ENCODE results near the gene PRKG1.

The PRKG1 gene

DNA sequence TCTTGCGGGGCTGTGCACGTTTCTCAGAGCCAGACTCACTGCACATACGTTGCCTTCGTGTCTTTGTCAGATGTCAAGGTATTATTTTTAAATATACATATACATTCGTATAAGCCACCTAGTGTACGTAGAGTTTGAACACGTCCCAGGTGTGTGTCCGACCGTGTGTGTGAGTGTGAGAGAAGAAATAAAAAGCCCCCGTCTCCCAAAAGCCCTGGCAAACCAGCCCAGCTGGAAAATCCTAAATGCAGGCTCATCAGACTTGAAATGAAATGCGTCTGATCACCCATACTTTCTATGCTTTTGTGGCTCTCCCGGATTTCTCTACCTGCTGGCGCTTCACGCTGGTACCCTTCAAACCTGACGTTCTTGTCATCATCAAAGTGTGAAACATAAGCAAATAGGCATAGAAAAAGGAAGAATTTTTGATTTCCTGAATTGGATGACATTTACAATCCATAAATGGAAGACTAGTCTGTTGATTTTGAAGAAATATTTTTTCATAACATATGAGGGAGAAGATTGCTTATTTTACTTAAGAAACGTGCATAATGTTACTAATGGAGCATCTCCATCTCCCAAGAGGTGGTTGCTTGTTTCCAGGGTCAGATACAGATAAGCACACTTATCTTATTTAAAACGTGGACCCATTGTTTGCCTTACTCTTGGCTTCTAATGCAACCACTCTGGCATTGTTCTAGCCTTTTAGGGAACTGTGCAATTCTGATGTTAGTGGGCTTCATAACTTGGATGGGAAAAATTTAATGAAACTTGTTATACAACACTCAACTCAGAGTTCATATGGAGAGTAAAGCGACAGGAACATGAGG is 971 bp downstream of the PRKG1 start:
- intact Hi-C loops (cut with DNase I), result no loop called here

DNA sequence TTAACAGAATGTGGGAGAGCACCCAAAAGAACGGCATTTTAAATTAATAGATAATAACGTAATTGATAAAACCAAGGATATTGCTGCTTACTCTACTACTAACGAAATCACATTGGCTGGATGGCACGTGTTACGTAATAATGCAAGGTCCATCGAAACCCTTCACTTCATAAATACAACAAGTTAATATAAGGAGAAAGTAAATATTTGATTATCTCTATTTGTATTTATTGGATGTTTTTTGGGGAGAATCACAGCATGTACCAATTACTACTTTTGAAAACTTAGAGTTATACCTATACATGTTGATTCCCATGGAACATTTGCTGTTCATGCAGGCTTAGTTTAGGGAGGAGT is 1.6 kb downstream of the PRKG1 start:
- DNase-seq, result no peak
- intact Hi-C loops (cut with DNase I), result no loop called here

More for the DNA sequence above, 971 bp downstream of the PRKG1 start:
- DNase-seq, result peak in 2 of 42 donors; percentile 9 to 14

DNA sequence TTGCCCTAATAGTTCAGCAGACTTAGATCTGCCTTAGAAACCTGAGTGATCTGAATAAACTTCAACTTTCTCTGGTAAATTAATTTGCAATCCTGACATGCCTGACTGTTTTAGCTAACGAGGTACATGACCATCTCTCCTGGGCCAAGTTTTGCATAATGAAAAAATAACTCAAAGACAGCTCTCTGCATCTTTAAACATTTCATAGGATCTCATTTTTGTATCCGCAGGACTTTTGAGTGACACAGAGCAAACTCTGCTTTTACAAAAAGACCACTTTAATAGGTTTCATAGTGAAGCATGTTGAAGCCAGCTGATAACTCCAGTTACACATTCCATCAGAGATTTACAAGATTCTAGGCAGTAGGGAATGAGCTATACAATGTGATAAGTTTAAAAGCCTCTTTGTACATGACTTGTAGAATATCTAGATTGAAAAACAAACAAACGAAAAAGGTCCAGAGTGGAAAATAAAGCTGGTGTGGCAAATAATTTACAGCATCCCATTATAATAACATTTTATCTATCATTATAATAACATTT is 2.1 kb downstream of the PRKG1 start:
- intact Hi-C loops (cut with DNase I), result no loop called here
- DNase-seq, result no peak

DNA sequence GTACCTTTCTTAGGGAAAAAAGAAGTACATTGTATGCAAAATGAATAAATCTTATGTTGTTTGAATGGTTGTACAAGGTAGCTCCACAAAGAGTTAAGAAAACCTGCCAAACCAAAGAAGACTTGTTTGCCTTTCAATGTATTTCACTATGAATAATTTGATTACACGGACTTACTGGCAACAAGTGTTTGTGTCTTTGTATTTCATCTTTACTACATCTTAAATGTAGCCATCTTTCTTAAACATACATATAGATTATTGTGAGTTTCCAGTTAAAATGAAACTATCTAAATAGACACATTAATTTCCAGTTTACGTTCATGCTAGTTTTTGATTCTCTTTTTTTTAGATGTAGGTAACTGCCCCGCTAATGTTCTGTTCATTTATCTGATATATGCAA is 2.8 kb downstream of the PRKG1 start:
- intact Hi-C loops (cut with DNase I), result no loop called here

DNA sequence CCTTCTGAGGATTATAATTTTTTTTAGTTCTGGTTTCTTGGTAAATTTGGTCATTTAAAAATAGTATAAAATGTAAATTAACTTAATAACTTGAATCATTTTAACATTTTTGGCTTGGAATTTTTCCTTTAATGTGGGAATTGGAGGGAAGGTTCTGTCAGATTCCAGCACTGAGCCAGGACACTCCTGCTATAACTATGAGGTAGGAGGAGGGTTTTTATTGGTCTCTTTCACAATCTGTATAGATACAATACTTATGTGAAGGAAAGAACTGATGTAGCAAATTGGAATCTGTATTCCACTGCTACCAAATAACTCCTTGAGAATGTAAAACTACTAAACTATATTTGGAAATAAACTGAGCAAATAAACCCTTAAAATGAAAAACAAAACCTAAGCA is 3.2 kb downstream of the PRKG1 start:
- intact Hi-C loops (cut with DNase I), result no loop called here
- DNase-seq, result no peak

More for the DNA sequence above, 2.8 kb downstream of the PRKG1 start:
- no peak for DNase-seq

DNA sequence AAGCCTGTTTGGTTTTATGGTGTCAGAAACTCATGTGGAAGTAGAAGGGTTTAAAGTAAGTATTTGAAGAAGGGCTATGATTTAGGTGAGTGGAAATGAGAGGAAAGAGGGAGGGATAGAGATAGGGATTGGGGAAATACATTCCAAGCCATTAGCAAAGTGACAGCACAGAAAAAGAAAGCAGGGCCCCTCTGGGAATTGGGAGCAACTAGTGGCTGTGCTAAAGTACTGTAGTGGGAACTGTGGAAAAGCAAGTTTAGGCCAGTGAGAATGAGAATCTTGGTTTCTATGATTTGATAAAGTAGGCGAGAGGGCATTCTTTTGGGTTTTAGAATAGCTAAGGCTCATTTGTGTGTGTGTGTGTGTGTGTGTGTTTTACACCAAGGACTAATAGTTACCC is 5.0 kb downstream of the PRKG1 start:
- intact Hi-C loops (cut with DNase I), result no loop called here
- DNase-seq, result no peak

DNA sequence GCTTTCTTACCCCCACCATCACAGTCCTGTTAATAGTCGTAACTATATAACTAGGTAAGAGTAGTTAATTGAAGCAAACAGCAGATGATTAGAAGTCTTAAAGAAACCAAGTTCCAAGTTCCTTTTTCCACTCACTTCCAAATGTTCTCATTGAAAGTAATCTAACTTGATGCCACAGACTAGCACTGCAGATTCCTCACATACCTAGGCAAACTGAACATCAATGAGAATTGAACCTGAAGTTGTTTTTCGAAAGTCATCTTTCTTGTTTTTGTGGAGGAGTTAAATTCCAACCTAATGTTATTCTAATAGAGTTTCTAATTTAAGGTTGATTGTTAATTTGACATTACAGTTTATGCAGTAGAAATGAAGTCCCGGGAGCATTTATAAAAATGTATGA is 5.5 kb downstream of the PRKG1 start:
- intact Hi-C loops (cut with DNase I), result no loop called here
- no peak for DNase-seq

DNA sequence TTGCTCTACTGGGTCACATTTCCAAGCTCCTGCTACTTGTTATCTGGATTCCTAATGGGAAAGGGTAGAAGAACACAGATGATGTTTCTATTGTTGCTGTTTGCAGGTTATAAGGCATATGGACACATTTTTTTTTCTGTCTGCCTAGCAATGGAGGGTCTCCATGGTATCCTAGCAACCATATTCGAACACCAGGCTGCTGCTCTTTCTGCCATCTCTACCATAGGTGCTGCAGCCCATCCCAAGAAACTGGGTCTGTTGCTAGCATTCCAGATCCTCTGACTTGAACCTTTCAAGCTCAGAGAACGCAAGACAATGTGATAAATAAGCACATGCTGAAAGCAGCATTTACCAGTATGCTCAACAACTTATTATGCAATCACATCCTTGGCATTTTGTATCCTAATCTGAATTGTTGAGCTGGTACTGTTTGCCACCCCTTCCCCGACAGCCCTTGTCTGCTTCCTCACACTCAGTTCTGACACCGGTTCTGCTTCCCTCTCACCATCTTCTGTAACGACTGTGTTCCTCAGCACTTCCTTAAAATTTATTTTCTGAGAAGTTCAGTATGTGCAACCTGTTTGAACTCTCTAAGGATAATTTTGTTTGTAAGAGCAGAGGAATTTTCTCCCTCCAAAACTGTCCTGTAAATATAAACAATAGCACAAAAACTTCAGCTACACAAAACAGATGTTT is 6.2 kb downstream of the PRKG1 start:
- no peak for DNase-seq
- intact Hi-C loops (cut with DNase I), result no loop called here

DNA sequence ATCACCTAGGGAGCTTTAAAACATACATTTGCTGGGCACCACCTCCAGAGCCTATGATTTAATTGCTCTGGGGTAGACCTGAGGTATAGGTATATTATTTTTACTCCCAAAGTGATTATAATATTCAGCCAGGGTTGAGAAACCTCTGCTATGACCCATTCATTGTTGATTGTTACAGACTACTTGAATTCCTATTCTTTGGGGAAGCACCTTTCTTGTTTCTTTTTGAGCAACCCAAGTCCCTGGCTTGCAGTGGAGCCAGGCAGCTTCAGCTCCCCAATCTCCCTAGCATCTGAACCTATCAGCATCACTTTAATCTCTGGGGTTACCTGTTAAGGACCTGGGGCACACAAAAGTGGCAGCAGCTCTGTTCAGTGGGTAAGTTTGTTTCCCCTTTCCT is 8.6 kb downstream of the PRKG1 start:
- intact Hi-C loops (cut with DNase I), result no loop called here

DNA sequence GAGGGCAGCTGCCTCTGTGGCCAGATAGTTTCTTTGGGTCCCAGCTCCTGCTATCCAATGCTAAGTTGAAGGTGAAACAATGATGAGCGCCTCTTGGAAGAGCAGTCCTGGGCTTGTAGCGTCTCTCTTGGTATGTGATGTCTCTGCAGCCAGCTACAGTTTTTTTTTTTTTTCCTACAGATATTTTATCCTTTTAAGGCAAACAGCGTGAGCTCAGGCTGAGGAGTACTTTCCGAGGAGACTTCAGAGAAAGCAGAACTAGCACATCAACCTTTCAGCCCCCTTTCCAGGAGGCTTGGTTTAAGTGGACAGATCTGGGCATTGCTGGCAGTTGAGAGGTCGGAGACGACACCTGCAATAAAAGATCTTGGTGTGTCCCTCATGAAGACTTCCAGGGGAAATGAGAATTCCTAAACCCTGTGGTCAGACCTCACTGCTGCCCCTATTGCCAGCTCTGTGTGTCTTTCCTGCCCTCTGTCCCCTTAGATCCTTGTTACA is 9.1 kb downstream of the PRKG1 start:
- intact Hi-C loops (cut with DNase I), result no loop called here
- DNase-seq, result no peak

More for the DNA sequence above, 8.6 kb downstream of the PRKG1 start:
- no peak for DNase-seq

DNA sequence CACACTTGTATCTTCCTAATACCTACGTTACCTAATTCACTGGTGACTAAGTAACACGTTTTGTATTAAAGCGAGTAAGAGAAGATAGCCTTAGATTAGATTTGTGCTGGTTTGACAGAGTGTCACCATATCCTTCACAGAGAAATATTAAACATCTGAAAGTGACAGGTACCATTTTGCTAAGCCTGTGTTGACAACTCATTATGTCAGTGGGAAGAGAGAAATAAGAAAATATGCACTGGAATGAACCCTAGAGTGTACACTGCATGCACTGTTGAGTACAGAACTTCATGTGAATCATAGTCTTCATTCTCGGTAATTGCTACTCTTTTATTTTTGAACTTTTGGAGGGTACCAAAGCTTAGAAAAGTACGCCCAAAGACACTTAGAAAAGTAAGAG is 10.9 kb downstream of the PRKG1 start:
- DNase-seq, result no peak
- intact Hi-C loops (cut with DNase I), result no loop called here

DNA sequence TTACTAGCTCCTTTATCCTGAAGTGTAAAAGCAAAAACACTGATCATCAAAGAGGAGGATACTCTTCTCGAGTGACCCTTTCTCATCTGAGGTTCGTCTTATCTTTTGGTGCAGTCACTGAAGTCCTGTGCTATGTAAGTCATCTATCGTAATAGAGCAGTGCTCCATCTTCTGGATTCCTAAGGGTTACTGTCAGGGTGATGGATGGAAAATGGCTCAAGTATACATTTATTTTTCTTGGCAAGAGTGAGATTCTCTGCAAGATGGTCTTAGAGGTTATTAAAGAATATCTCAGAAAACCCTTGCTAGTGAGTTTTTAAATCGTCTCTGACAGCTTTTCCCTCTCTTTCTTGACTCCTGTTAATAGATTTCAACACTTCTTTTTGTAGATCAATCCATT is 12.4 kb downstream of the PRKG1 start:
- intact Hi-C loops (cut with DNase I), result no loop called here
- no peak for DNase-seq

DNA sequence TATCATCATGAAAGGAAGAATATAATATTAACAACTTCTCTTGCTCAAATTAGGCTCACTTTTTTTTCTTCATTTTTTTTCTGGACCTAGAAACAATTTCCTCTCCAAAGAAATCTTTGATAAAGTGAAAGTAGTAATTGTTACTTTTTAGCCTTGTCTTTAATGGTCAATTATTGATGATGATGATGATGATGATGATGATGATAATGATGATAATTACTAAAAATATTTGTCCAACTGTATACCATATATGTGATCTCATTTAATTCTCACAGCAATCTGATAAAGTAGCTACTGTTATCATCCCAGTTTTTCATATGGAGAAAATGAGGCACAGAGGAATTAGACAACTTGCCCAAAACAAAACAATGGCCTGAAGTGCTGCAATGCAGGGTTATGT is 12.8 kb downstream of the PRKG1 start:
- no peak for DNase-seq
- intact Hi-C loops (cut with DNase I), result no loop called here

DNA sequence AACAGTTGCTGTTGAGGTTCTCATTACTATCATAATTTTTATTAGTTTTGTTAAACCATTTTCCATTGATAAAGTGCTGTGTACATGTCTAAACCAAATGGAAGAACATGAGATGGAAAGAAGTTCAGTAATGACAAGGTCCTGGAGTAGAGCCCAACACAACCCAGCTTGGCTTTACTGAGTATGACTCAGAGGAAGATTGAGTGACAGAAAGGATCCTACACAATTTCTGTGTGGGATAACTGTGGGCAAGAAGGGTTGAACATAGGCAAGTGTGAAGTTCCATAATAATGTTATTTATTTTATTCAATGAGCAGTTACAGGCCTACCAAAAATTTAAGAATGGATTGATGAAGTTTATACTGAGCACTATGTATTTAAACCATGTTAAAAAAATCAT is 15.9 kb downstream of the PRKG1 start:
- intact Hi-C loops (cut with DNase I), result no loop called here

DNA sequence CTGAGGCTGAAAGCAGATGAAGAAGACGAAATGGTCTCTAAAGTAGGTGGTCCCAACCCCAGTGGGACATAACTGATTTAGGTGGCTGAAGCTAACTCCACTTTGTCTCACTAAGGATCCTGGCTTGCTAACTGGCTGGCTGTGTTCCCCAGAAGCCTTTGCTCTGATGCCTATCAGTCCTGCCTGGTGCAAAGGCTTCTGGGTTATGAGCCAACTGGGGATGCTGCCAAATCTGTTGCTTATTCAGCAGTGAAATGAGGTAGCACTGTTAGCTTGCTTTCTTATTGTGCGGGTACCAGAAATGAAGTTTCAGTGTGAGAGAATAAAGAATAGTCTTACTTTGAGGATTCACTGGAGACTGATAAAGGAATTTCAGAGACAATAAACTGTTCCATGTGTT is 18.1 kb downstream of the PRKG1 start:
- intact Hi-C loops (cut with DNase I), result no loop called here
- peak in 39 of 42 donors; percentile 16 to 79 (median 50) for DNase-seq

More for the DNA sequence above, 15.9 kb downstream of the PRKG1 start:
- DNase-seq, result peak in 3 of 42 donors; percentile 13 to 39 (median 31)

DNA sequence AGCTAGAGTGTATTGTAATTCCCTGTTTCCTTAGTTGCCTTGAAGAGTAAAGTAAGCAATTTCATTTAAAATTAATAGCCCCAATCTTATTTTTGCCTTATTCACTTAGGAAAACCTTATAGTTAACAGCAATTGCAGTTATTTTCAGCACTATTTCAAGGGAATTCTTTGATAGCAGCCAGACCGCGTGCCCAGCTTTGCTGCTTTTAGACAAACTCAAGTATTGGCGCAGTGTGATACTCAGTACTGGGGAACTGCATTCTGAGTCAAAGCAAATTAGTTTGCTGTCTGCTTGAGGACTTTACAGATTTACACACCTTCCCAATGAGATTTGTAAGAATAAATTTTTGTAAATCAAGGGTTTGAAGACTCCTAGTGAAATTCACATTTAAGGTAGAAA is 21.2 kb downstream of the PRKG1 start:
- intact Hi-C loops (cut with DNase I), result no loop called here

DNA sequence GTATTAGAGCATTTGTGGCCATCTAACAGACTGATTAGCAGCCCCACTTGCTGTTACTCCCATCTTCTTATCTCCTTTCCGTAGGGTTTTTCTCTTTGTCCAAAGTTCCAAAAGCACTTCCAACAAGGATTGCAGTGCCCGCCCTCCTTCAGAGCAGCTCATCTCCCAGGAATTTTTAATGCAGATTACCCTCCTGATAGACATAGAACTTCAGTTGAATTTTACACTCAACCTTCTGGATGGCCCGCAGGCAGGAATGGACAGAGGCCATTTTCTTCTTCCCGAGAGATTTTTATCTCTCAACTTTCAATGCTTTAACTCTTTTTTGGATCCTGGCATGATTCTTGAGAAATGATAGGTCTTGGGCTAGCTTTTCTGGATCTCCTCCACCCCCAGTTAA is 23.3 kb downstream of the PRKG1 start:
- intact Hi-C loops (cut with DNase I), result no loop called here
- DNase-seq, result no peak

More for the DNA sequence above, 21.2 kb downstream of the PRKG1 start:
- peak in 2 of 42 donors; percentile 16 to 35 for DNase-seq

DNA sequence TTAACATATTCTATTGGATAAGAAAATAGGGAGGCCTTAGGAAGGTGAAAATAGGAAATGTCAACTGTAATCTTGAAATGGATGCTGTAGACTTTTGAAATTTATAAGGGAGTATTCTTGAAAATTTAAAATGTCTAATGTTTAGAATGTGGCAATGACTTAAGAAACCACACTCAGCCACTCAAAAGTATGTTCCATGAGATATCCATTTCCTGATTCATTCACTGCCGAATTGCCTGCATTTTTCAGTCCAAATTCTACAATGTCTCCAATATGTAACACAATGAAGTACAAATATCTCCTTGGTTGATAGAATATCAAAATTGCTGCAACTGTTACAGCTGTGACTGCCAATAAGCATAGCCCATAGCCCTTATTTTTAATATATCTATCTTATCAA is 25.9 kb downstream of the PRKG1 start:
- intact Hi-C loops (cut with DNase I), result no loop called here

DNA sequence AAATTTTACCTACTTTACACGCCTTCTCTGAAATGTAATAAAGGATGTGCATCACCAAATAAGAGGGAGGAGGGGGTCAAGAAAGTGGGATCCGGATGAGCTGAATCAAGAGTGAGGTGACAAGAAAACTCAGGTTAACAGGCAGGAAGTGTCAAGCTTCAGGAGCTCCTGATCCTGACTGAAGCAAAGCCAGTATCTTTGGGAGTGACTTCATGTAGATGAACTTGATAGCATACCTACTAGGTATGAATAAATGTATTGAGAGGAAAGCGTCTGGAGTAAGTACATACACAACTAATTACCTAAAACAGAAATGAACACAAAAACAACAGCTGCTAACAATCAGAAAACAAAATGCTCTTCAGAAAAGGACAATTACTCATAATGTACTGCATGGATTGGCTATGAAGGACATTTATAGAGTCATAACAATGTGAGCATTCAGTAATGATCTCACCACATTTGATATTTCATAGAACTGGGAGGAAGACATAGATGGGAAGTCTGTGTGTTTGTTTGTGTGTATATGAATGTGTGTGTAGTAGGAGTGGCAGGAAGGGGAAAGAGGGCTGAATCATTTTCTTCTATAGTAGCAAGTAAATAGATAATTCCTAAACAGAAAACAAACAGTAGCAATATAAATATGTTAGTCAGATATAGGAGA is 29.4 kb downstream of the PRKG1 start:
- intact Hi-C loops (cut with DNase I), result no loop called here
- DNase-seq, result peak in 1 of 42 donors; percentile 8

More for the DNA sequence above, 25.9 kb downstream of the PRKG1 start:
- no peak for DNase-seq

Data from head of caudate nucleus (tissue), 42 donors.